Loucy (cell line): ENCODE results near the gene INSC.

ENCODE experiments used
- CTCF ChIP-seq: fragments of 200-600 bp; sonication (generic); conservative IDR thresholded peaks from 2 replicates; pipeline ENCODE4 v1.5.1; 2014; ENCODE audit warnings: mild to moderate bottlenecking, antibody characterized with exemption, low read length
- EZH2phosphoT487 ChIP-seq: fragments of 200-600 bp; IDR thresholded peaks from 2 replicates; pipeline ENCODE4 v1.6.1; 2018; ENCODE audit warnings: antibody characterized with exemption, mild to moderate bottlenecking, moderate library complexity, borderline replicate concordance

- TF ChIP-seq CTCF (no peak), EZH2phosphoT487 (no peak)
Observed at GRCh38 chr11:15170698-15171097, 56.0 kb downstream of the INSC start.
